K562 (cell line): ENCODE measurements around the gene ADAT2. TPM values are rescaled to one million over a fixed set of nuclear protein-coding genes. Genes with fewer than 3 reads are reported as not detected.

ENCODE experiments used
- ATAC-seq: fragments of 200-7000 bp; cut with Tn5 transposase; 3 replicates; pipeline ENCODE4 v1.9.1; 2020; ENCODE audit warnings: moderate library complexity
- BruUV-seq: library from RNA; stranded (reverse); fragments of 400-500 nt; replicated peaks from 2 replicates; lab custom pipeline; 2021; lab: Mats Ljungman, UMichigan
- CTCF ChIA-PET: fragments of 300-600 bp; formaldehyde crosslinking; extraction: SDS; loops from one replicate; lab custom pipeline; 2021; ENCODE audit warnings: low intra/inter-chr PET ratio; lab: Yijun Ruan, JAX
- POLR2A ChIA-PET: fragments of 300-600, 350-650 bp; sonication (Branson Sonifier 250); formaldehyde crosslinking; extraction: SDS; loops from one replicate; lab custom pipeline; 2021; ENCODE audit warnings: antibody characterized with exemption, inconsistent platforms; lab: Yijun Ruan, JAX
- DNase-seq, 4 experiments: peaks; one replicate each; pipeline versions ENCODE4 v3.0.0 to v3.0.0-alpha.2; 2011 to 2018; ENCODE audit warnings: low spot score in 3 of 4, mixed read lengths in 3 of 4; ENCODE audit errors: extremely low read depth in 1 of 4
- FAIRE-seq: peaks from 2 replicates; lab custom pipeline; 2011; peaks lifted over from hg19 to GRCh38; lab: Jason Lieb, UNC
- H2AFZ ChIP-seq: 2 replicates; pipeline ENCODE4 v1.6.0; 2011; ENCODE audit warnings: low read depth, low read length, control low read depth, inconsistent platforms
- H3K27ac ChIP-seq: fragments of 200-600 bp; 3 replicates; pipeline ENCODE4 v1.8.0; 2011; ENCODE audit warnings: low read depth, mild to moderate bottlenecking, control low read depth, inconsistent platforms, low read length, moderate library complexity, mixed read lengths; ENCODE audit errors: extremely low read depth
- H3K27me3 ChIP-seq, 2 experiments: fragments of 300-600 bp in 1 of 2; 2 replicates in 1 of 2; 3 replicates in 1 of 2; pipeline versions ENCODE4 v1.6.0 to v1.8.0; 2011; ENCODE audit warnings: inconsistent platforms in 2 of 2, low read length in 2 of 2, mild to moderate bottlenecking in 1 of 2, mixed read lengths in 1 of 2, moderate library complexity in 1 of 2; ENCODE audit not compliant: control insufficient read depth in 2 of 2, insufficient read depth in 2 of 2
- H3K36me3 ChIP-seq: fragments of 300-600 bp; 3 replicates; pipeline ENCODE4 v1.8.0; 2011; ENCODE audit warnings: mild to moderate bottlenecking, low read length, inconsistent platforms; ENCODE audit not compliant: control insufficient read depth, insufficient read depth
- H3K4me1 ChIP-seq, 2 experiments: fragments of 200-600 bp in 1 of 2; replicated peaks in 1 of 2; 2 replicates in 1 of 2; 3 replicates in 1 of 2; pipeline versions ENCODE4 v1.5.1 to v1.8.0; 2011; ENCODE audit warnings: inconsistent platforms in 2 of 2, low read length in 2 of 2, mild to moderate bottlenecking in 1 of 2, mixed read lengths in 1 of 2, moderate library complexity in 1 of 2; ENCODE audit not compliant: control insufficient read depth in 2 of 2, insufficient read depth in 2 of 2
- H3K4me2 ChIP-seq: 2 replicates; pipeline ENCODE4 v1.6.1; 2011; ENCODE audit warnings: low read length, control low read depth, inconsistent platforms, mixed read lengths; ENCODE audit not compliant: insufficient read depth
- H3K4me3 ChIP-seq: fragments of 200-600 bp; sonication (generic), shearing (Covaris generic); 2 replicates; pipeline ENCODE4 v1.5.1; 2016; ENCODE audit warnings: control low read depth, inconsistent platforms
- H3K79me2 ChIP-seq: fragments of 200-600 bp; 3 replicates; pipeline ENCODE4 v1.8.0; 2011; ENCODE audit warnings: low read length, inconsistent platforms; ENCODE audit not compliant: control insufficient read depth, insufficient read depth
- H3K9ac ChIP-seq, 2 experiments: 2 replicates each; pipeline versions ENCODE4 v1.6.0 to v1.6.1; 2011; ENCODE audit warnings: low read depth in 2 of 2, low read length in 2 of 2, control low read depth in 1 of 2, inconsistent platforms in 1 of 2, mild to moderate bottlenecking in 1 of 2, mixed read lengths in 1 of 2; ENCODE audit not compliant: insufficient read depth in 1 of 2
- H3K9me1 ChIP-seq: one replicate; pipeline ENCODE4 v1.6.0; 2011; ENCODE audit warnings: inconsistent platforms, mild to moderate bottlenecking, low read length, moderate library complexity; ENCODE audit not compliant: control insufficient read depth, insufficient read depth
- H3K9me3 ChIP-seq: replicated peaks from 2 replicates; pipeline ENCODE4 v1.5.1; 2011; ENCODE audit warnings: low read depth, low read length, inconsistent platforms; ENCODE audit not compliant: control insufficient read depth, insufficient read depth
- H4K20me1 ChIP-seq: replicated peaks from 2 replicates; pipeline ENCODE4 v1.6.1; 2011; ENCODE audit warnings: low read length, inconsistent platforms, mixed read lengths; ENCODE audit not compliant: control insufficient read depth, insufficient read depth
- EGR1 ChIP-seq: fragments of 450-650 bp; conservative IDR thresholded peaks from 2 replicates; pipeline ENCODE4 v1.6.1; 2017; ENCODE audit warnings: mild to moderate bottlenecking
- RFX1 ChIP-seq: fragments of 450-650 bp; IDR thresholded peaks from 2 replicates; pipeline ENCODE4 v1.6.1; 2016; ENCODE audit warnings: mild to moderate bottlenecking, moderate library complexity
- ZNF589 ChIP-seq: fragments of 200-800 bp; sonication (Bioruptor generic); IDR thresholded peaks from 2 replicates; pipeline ENCODE4 v1.6.1; 2016; ENCODE audit warnings: low read depth, missing genetic modification characterization, missing compliant biosample characterization
- WGBS: fragments of 100-300 bp; shearing (Covaris generic); methylation state at CpG from one replicate; pipeline ENCODE4 v1.1.6; 2016; ENCODE audit warnings: low coverage, mixed read lengths; ENCODE audit not compliant: insufficient coverage; ENCODE audit errors: missing lambda C conversion rate; 5-methylcytosine and 5-hydroxymethylcytosine counted together
- in situ Hi-C: fragments of 300-500 bp; cut with MboI; formaldehyde crosslinking; loops from 4 replicates; pipeline ENCODE4 v1.15.0; 2018; ENCODE audit warnings: inconsistent platforms, mixed read lengths
- intact Hi-C: fragments of 100-400 bp; cut with micrococcal nuclease; formaldehyde crosslinking; loops from 2 replicates; pipeline ENCODE4 v1.14.2; 2022
- polyA plus RNA-seq, 8 experiments: library from polyadenylated mRNA; depleted of rRNA in 4 of 8; stranded (reverse) in 5 of 8; unstranded in 3 of 8; fragments of >200 nt; fragmentation: Nextera tagmentation in 2 of 8; fragmentation: Illumina TruSeq in 1 of 8; extraction: Ambion mirVana in 2 of 8; extraction: Trizol in 1 of 8; gene quantifications; 2 replicates each; pipeline versions ENCODE4 v1.2.1 to v1.2.3, GENCODE V29; 2011 to 2014; ENCODE audit warnings: inconsistent platforms in 1 of 8, missing spikeins in 1 of 8
- total RNA-seq, 7 experiments: library from RNA; depleted of rRNA in 6 of 7; stranded (reverse); fragments of >200 nt in 6 of 7; fragmentation: Illumina TruSeq in 2 of 7; extraction: Trizol in 2 of 7; gene quantifications; 2 replicates each; pipeline versions ENCODE4 v1.2.1 to v1.2.3, GENCODE V29; 2011 to 2021; ENCODE audit warnings: low replicate concordance in 1 of 7

Gene ADAT2
- total and polyA plus RNA-seq, 9 of the 15 experiments (the other 6 are each of a cell fraction or from before 2014, with no cell fraction given) = 13.0 to 62.5 (median 31.7) TPM

DNA sequence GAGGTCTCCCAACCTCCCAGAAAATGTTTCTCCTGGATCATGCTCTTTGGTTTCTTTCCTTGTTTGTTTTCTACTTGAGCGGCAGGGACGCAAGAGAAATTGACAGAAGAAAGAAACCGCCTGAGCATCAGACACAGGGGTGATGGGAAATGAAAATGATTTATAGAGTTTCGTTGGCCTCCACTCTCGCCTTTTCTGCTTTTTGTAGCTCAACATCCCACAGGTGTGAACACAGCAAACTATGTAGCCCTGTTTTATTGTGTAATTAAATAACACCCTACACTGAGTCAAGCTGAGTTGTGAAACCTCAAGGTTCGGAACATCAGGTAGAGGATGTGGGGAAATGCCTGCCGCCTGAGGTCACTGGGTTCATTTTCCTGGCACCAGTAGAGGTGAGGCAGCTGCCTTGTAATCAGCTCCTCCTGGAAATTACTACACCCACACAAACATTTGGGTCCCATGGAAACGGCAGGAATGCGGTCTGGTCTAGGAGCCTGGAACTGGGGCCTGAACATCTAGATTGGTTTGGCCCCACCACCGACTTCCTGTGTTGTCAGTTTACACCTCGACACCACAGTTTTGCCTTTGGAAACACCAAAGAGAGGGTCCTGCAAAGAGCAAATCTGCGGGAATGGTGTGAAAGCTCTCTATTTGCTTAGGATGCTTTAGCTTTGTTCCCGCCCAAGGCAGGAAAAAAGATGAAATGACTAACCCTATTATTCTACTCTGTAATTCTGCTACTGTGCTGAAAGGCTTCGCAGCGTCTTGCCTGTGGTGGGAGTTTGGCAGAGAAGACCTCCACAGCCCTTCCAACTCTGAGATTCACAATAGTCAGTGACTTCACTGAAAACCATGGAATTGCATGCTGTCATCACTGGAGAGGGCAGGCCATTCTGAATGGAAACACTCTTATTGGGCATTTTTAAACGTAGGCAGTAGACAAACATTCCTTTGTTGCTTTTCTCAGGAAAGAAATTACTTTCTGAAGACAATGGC lies 53.0 kb downstream of the ADAT2 start:
- no peaks in the 10 kb centered on the region for H3K79me2 ChIP-seq
- H3K9ac ChIP-seq = no peak overlapping the region
- H2AFZ ChIP-seq = no peak overlapping the region
- ChIA-PET CTCF (no interaction called here), POLR2A (interaction anchor here (0.8 to 1.0 kb wide), 2 partner anchors 16 to 28 kb away, joined by 3 read pairs; no protein-coding TSS in a partner anchor)
- H3K36me3 ChIP-seq = no peaks in the 10 kb centered on the region
- DNase-seq (peak in 1 of 4 experiments; percentile 15), ATAC-seq (no peak), FAIRE-seq (no peak)
- no peak overlapping the region for H3K27ac ChIP-seq
- H3K4me3 ChIP-seq = no peak overlapping the region
- no TSS peak for BruUV-seq
- H3K27me3 ChIP-seq = peaks cover 45 to 47% of the 10 kb centered on the region in 2 experiments
- no peak for TF ChIP-seq ZNF589
- 0 out of 2 replicates have a peak, but pooled peaks have one; percentile 11 for TF ChIP-seq EGR1
- peak; percentile 27; the same call in 1 of the 2 replicates for TF ChIP-seq RFX1
- WGBS = 11% methylated on average over 16 of the region's 16 CpGs
- no peaks in the 10 kb centered on the region; a peak in 1 of 5 replicates for H3K4me1 ChIP-seq
- H3K9me1 ChIP-seq = no peaks in the 10 kb centered on the region
- intact Hi-C loops (no loop called here), in situ Hi-C loops (no loop called here)
- no peaks in the 10 kb centered on the region for H3K9me3 ChIP-seq
- no peaks in the 10 kb centered on the region; the same call in 1 of the 2 replicates for H4K20me1 ChIP-seq
- no peak overlapping the region for H3K4me2 ChIP-seq
